GM12878 (cell line): ENCODE measurements around the gene DTX4. TPM values are rescaled to one million over a fixed set of nuclear protein-coding genes. Genes with fewer than 3 reads are reported as not detected.
A peak's percentile ranks its signal among the peaks of the same experiment; 100 is the strongest.

Experiments
- ASH2L ChIP-seq: fragments of 300-600, 200-600 bp; sonication (generic); IDR thresholded peaks from 2 replicates; pipeline ENCODE4 v1.6.1; 2017; ENCODE audit warnings: low read depth, mild to moderate bottlenecking, borderline replicate concordance
- ATF2 ChIP-seq: IDR thresholded peaks from 2 replicates; pipeline ENCODE4 v1.6.1; 2012; ENCODE audit warnings: low read length, inconsistent platforms
- BRCA1 ChIP-seq: IDR thresholded peaks from 2 replicates; pipeline ENCODE4 v1.6.1; 2011; ENCODE audit warnings: low read depth, low read length, improper control_type of control experiment
- CBX3 ChIP-seq: fragments of 200-600 bp; sonication (generic); IDR thresholded peaks from 2 replicates; pipeline ENCODE4 v1.6.1; 2016; ENCODE audit warnings: low read depth, borderline replicate concordance
- EED ChIP-seq: sonication (generic); IDR thresholded peaks from 2 replicates; pipeline ENCODE4 v1.6.1; 2016; ENCODE audit warnings: antibody characterized with exemption, low read depth
- ESRRA ChIP-seq: IDR thresholded peaks from 2 replicates; pipeline ENCODE4 v1.6.1; 2012; ENCODE audit warnings: mild to moderate bottlenecking, low read length, improper control_type of control experiment
- FOXK2 ChIP-seq: fragments of 450-650 bp; IDR thresholded peaks from 2 replicates; pipeline ENCODE4 v1.6.1; 2017; ENCODE audit warnings: mild to moderate bottlenecking, moderate library complexity
- HSF1 ChIP-seq: fragments of 150-350 bp; IDR thresholded peaks from 2 replicates; pipeline ENCODE4 v1.6.1; 2014; ENCODE audit warnings: mild to moderate bottlenecking, low read depth, low read length
- LARP7 ChIP-seq: fragments of 450-650 bp; IDR thresholded peaks from 2 replicates; pipeline ENCODE4 v1.6.1; 2017; ENCODE audit warnings: mild to moderate bottlenecking
- MYC ChIP-seq: IDR thresholded peaks from 2 replicates; pipeline ENCODE4 v1.6.1; 2011; ENCODE audit warnings: mild to moderate bottlenecking, low read length, moderate library complexity, inconsistent platforms; ENCODE audit not compliant: insufficient read depth, insufficient replicate concordance, insufficient read length, severe bottlenecking
- NFYA ChIP-seq: IDR thresholded peaks from 2 replicates; pipeline ENCODE4 v1.6.1; 2011; ENCODE audit warnings: low read depth, mild to moderate bottlenecking, low read length, improper control_type of control experiment, borderline replicate concordance
- POLR2AphosphoS2 ChIP-seq: IDR thresholded peaks from 2 replicates; pipeline ENCODE4 v1.6.1; 2011; ENCODE audit warnings: low read depth, mild to moderate bottlenecking, low read length, improper control_type of control experiment, moderate library complexity
- POU2F2 ChIP-seq: IDR thresholded peaks from 3 replicates; pipeline ENCODE4 v1.6.1; 2011; ENCODE audit warnings: low read depth, mild to moderate bottlenecking, low read length, borderline replicate concordance
- SIX5 ChIP-seq: IDR thresholded peaks from 2 replicates; pipeline ENCODE4 v1.6.1; 2011; ENCODE audit warnings: mild to moderate bottlenecking, low read depth, low read length, moderate library complexity; ENCODE audit not compliant: severe bottlenecking
- SMAD1 ChIP-seq: fragments of 450-650 bp; IDR thresholded peaks from 2 replicates; pipeline ENCODE4 v1.6.1; 2018; ENCODE audit warnings: mild to moderate bottlenecking, low read depth; ENCODE audit not compliant: partially characterized antibody
- SREBF1 ChIP-seq: IDR thresholded peaks from 2 replicates; pipeline ENCODE4 v1.6.1; 2012; ENCODE audit warnings: mild to moderate bottlenecking, low read length
- SUPT20H ChIP-seq: IDR thresholded peaks from 2 replicates; pipeline ENCODE4 v1.6.1; 2011; ENCODE audit warnings: low read depth, mild to moderate bottlenecking, low read length, moderate library complexity, borderline replicate concordance; ENCODE audit not compliant: control insufficient read depth
- TARDBP ChIP-seq: IDR thresholded peaks from 2 replicates; pipeline ENCODE4 v1.6.1; 2016; ENCODE audit warnings: borderline replicate concordance
- USF2 ChIP-seq: IDR thresholded peaks from 2 replicates; pipeline ENCODE4 v1.6.1; 2011; ENCODE audit warnings: low read depth, low read length, improper control_type of control experiment, borderline replicate concordance
- WRNIP1 ChIP-seq: IDR thresholded peaks from 2 replicates; pipeline ENCODE4 v1.6.1; 2011; ENCODE audit warnings: low read depth, low read length, improper control_type of control experiment, borderline replicate concordance
- YBX1 ChIP-seq: fragments of 450-650 bp; IDR thresholded peaks from 2 replicates; pipeline ENCODE4 v1.6.1; 2016; ENCODE audit warnings: antibody characterized with exemption
- YY1 ChIP-seq: IDR thresholded peaks from 2 replicates; pipeline ENCODE4 v1.6.1; 2011; ENCODE audit warnings: low read depth, mild to moderate bottlenecking, low read length
- ZBTB4 ChIP-seq: fragments of 450-650 bp; formaldehyde crosslinking; IDR thresholded peaks from 2 replicates; pipeline ENCODE4 v1.4.0; 2022; ENCODE audit warnings: mild to moderate bottlenecking, moderate library complexity
- ZNF217 ChIP-seq: fragments of 450-650 bp; IDR thresholded peaks from 2 replicates; pipeline ENCODE4 v1.6.1; 2017; ENCODE audit warnings: antibody characterized with exemption, mild to moderate bottlenecking
- ZNF622 ChIP-seq: fragments of 450-650 bp; IDR thresholded peaks from 2 replicates; pipeline ENCODE4 v1.6.1; 2017; ENCODE audit warnings: mild to moderate bottlenecking, inconsistent platforms
- ZZZ3 ChIP-seq: IDR thresholded peaks from 2 replicates; pipeline ENCODE4 v1.6.1; 2011; ENCODE audit warnings: low read depth; ENCODE audit not compliant: control insufficient read depth, insufficient read length
- polyA plus RNA-seq, 11 experiments: library from polyadenylated mRNA; depleted of rRNA in 4 of 11; unstranded in 6 of 11; stranded (reverse) in 5 of 11; fragments of >200 nt; fragmentation: Nextera tagmentation in 4 of 11; fragmentation: Illumina TruSeq in 1 of 11; extraction: Ambion mirVana in 4 of 11; extraction: Trizol in 1 of 11; gene quantifications; 1 replicate in 1 of 11; 2 replicates in 10 of 11; pipeline versions ENCODE4 v1.2.1 to v1.2.3, GENCODE V29; 2011 to 2016; ENCODE audit warnings: inconsistent platforms in 2 of 11, missing spikeins in 2 of 11, low read depth in 1 of 11
- total RNA-seq, 4 experiments: library from RNA; depleted of rRNA in 3 of 4; stranded (reverse); fragments of >200 nt in 3 of 4; fragmentation: Illumina TruSeq in 1 of 4; extraction: Trizol in 1 of 4; gene quantifications; 2 replicates each; pipeline versions ENCODE4 v1.2.1 to v1.2.3, GENCODE V29; 2013 to 2021

DTX4 gene
- total and polyA plus RNA-seq, 10 of the 15 experiments (the other 5 are each of a cell fraction or from before 2014, with no cell fraction given): 3.8 to 25.8 (median 10.5) TPM

GRCh38 chr11:59207988-59208451 lies 36.1 kb downstream of the DTX4 start (continued):
- TF ChIP-seq ZBTB4 (CRISPR knock-in tag): no peak
- TF ChIP-seq SUPT20H: no peak
- TF ChIP-seq EED: peak; percentile 87
- no peak for TF ChIP-seq LARP7
- no peak for TF ChIP-seq FOXK2
- TF ChIP-seq ASH2L: no peak
- no peak for TF ChIP-seq HSF1
- TF ChIP-seq POU2F2: peak; percentile 74; the same call in 2 of the 3 replicates
- no peak for TF ChIP-seq ESRRA
- no peak for TF ChIP-seq SMAD1
- no peak for TF ChIP-seq SIX5
- no peak for TF ChIP-seq CBX3
- no peak for TF ChIP-seq ZNF622
- TF ChIP-seq WRNIP1: no peak
- TF ChIP-seq YY1: no peak
- TF ChIP-seq YBX1: no peak
- TF ChIP-seq BRCA1: no peak
- peak; percentile 73 for TF ChIP-seq ATF2
- TF ChIP-seq NFYA: no peak
- no peak for TF ChIP-seq USF2
- TF ChIP-seq MYC: no peak
- no peak for TF ChIP-seq TARDBP
- TF ChIP-seq ZNF217: no peak
- TF ChIP-seq SREBF1: no peak
- TF ChIP-seq ZZZ3: no peak
- TF ChIP-seq POLR2AphosphoS2: no peak
